K562 (cell line): ENCODE results near the gene GABARAPL2. TPM values are rescaled to one million over a fixed set of nuclear protein-coding genes. Genes with fewer than 3 reads are reported as not detected.
A peak's percentile ranks its signal among the peaks of the same experiment; 100 is the strongest.

Experiments
- ATF4 ChIP-seq: fragments of 450-650 bp; formaldehyde crosslinking; IDR thresholded peaks from 2 replicates; pipeline ENCODE4 v1.4.0; 2022; ENCODE audit warnings: mild to moderate bottlenecking, moderate library complexity
- CBX5 ChIP-seq: IDR thresholded peaks from 2 replicates; pipeline ENCODE4 v1.6.1; 2014; ENCODE audit warnings: low read depth, borderline replicate concordance
- CHD2 ChIP-seq: IDR thresholded peaks from 2 replicates; pipeline ENCODE4 v1.6.1; 2011; ENCODE audit warnings: low read depth, low read length
- CREB1 ChIP-seq, 2 experiments: sonication (generic) in 1 of 2; formaldehyde crosslinking in 1 of 2; IDR thresholded peaks; 2 replicates each; pipeline versions ENCODE4 v1.6.1 to v1.8.0; 2012 to 2022; ENCODE audit warnings: inconsistent platforms in 1 of 2, mild to moderate bottlenecking in 1 of 2, missing genetic modification reagents in 1 of 2, moderate library complexity in 1 of 2
- CXXC5 ChIP-seq: fragments of 250-450 bp; sonication (Bioruptor Pico); IDR thresholded peaks from 2 replicates; pipeline ENCODE4 v1.8.0; 2022; ENCODE audit warnings: inconsistent platforms, mild to moderate bottlenecking, moderate library complexity
- GABPB1 ChIP-seq: sonication (generic); formaldehyde crosslinking; IDR thresholded peaks from 2 replicates; pipeline ENCODE4 v1.8.0; 2022; ENCODE audit warnings: mild to moderate bottlenecking, missing genetic modification reagents
- HCFC1 ChIP-seq: IDR thresholded peaks from 2 replicates; pipeline ENCODE4 v1.6.1; 2012; ENCODE audit warnings: low read depth, low read length, improper control_type of control experiment
- KDM2B ChIP-seq: fragments of 250-450 bp; sonication (Bioruptor Pico); IDR thresholded peaks from 2 replicates; pipeline ENCODE4 v1.8.0; 2021; ENCODE audit warnings: mild to moderate bottlenecking, moderate library complexity
- MAFK ChIP-seq: IDR thresholded peaks from 2 replicates; pipeline ENCODE4 v1.6.1; 2011; ENCODE audit warnings: low read length, improper control_type of control experiment
- NFXL1 ChIP-seq: fragments of 450-650 bp; formaldehyde crosslinking; IDR thresholded peaks from 2 replicates; pipeline ENCODE4 v1.4.0; 2021; ENCODE audit warnings: mild to moderate bottlenecking
- NRF1 ChIP-seq, 2 experiments: fragments of 450-650 bp; IDR thresholded peaks in 1 of 2; conservative IDR thresholded peaks in 1 of 2; 2 replicates each; pipeline ENCODE4 v1.6.1; 2014; ENCODE audit warnings: mild to moderate bottlenecking in 2 of 2
- PHF8 ChIP-seq: fragments of 200-600 bp; sonication (generic); IDR thresholded peaks from 2 replicates; pipeline ENCODE4 v1.6.1; 2012; ENCODE audit warnings: mixed run types, mild to moderate bottlenecking, inconsistent platforms, low read length, moderate library complexity, borderline replicate concordance
- POU5F1 ChIP-seq: fragments of 150-350 bp; IDR thresholded peaks from 2 replicates; pipeline ENCODE4 v1.6.1; 2014; ENCODE audit warnings: borderline replicate concordance, low read length, low read depth, mild to moderate bottlenecking; ENCODE audit not compliant: partially characterized antibody
- RBFOX2 ChIP-seq: fragments of 200-400 bp; formaldehyde crosslinking; IDR thresholded peaks from 2 replicates; pipeline ENCODE4 v1.6.1; 2017; ENCODE audit warnings: low read depth, mild to moderate bottlenecking, low read length, moderate library complexity
- RBM25 ChIP-seq: fragments of 200-400 bp; formaldehyde crosslinking; IDR thresholded peaks from 2 replicates; pipeline ENCODE4 v1.6.1; 2018; ENCODE audit warnings: low read length, low read depth, moderate library complexity; ENCODE audit not compliant: severe bottlenecking
- RNF2 ChIP-seq: sonication (generic); IDR thresholded peaks from 2 replicates; pipeline ENCODE4 v1.6.1; 2016
- SP1 ChIP-seq: sonication (generic); formaldehyde crosslinking; IDR thresholded peaks from 2 replicates; pipeline ENCODE4 v1.8.1; 2022; ENCODE audit warnings: mild to moderate bottlenecking, missing genetic modification reagents
- SUPT5H ChIP-seq: fragments of 450-650 bp; IDR thresholded peaks from 2 replicates; pipeline ENCODE4 v1.6.1; 2016
- TFAP4 ChIP-seq: sonication (generic); formaldehyde crosslinking; IDR thresholded peaks from 2 replicates; pipeline ENCODE4 v1.8.0; 2022; ENCODE audit warnings: missing genetic modification reagents, mild to moderate bottlenecking, moderate library complexity, borderline replicate concordance
- ZBTB11 ChIP-seq, 3 experiments: fragments of 200-800 bp in 1 of 3; fragments of 250-450 bp in 1 of 3; fragments of 450-650 bp in 1 of 3; sonication (Bioruptor Pico) in 1 of 3; sonication (Bioruptor generic) in 1 of 3; formaldehyde crosslinking in 1 of 3; IDR thresholded peaks; 2 replicates each; pipeline versions ENCODE4 v1.6.1 to v1.8.0; 2016 to 2022; ENCODE audit warnings: mild to moderate bottlenecking in 2 of 3, missing genetic modification characterization in 2 of 3, missing compliant biosample characterization in 1 of 3, moderate library complexity in 1 of 3
- ZBTB12 ChIP-seq: fragments of 250-450 bp; sonication (Bioruptor Pico); IDR thresholded peaks from 2 replicates; pipeline ENCODE4 v1.4.0; 2020
- polyA plus RNA-seq, 8 experiments: library from polyadenylated mRNA; depleted of rRNA in 4 of 8; stranded (reverse) in 5 of 8; unstranded in 3 of 8; fragments of >200 nt; fragmentation: Nextera tagmentation in 2 of 8; fragmentation: Illumina TruSeq in 1 of 8; extraction: Ambion mirVana in 2 of 8; extraction: Trizol in 1 of 8; gene quantifications; 2 replicates each; pipeline versions ENCODE4 v1.2.1 to v1.2.3, GENCODE V29; 2011 to 2014; ENCODE audit warnings: inconsistent platforms in 1 of 8, missing spikeins in 1 of 8
- total RNA-seq, 7 experiments: library from RNA; depleted of rRNA in 6 of 7; stranded (reverse); fragments of >200 nt in 6 of 7; fragmentation: Illumina TruSeq in 2 of 7; extraction: Trizol in 2 of 7; gene quantifications; 2 replicates each; pipeline versions ENCODE4 v1.2.1 to v1.2.3, GENCODE V29; 2011 to 2021; ENCODE audit warnings: low replicate concordance in 1 of 7

GABARAPL2 gene
- total and polyA plus RNA-seq, 9 of the 15 experiments (the other 6 are each of a cell fraction or from before 2014, with no cell fraction given), result 42.1 to 288 (median 91.8) TPM

GRCh38 chr16:75622761-75623605 is 56.8 kb downstream of the GABARAPL2 start, which contains the start of gene ADAT1 (continued):
- TF ChIP-seq PHF8 (peak; percentile 91), CREB1 (IDR thresholded peaks at IDR 0.05) (peak; percentile 93), CREB1 (CRISPR knock-in tag; IDR thresholded peaks at IDR 0.05) (peak; percentile 96), HCFC1 (peak; percentile 98), RNF2 (peak; percentile 35; the same call in 1 of the 2 replicates), RBM25 (peak; percentile 41), SUPT5H (peak; percentile 87), TFAP4 (CRISPR knock-in tag) (peak; percentile 77), NRF1 (conservative IDR thresholded peaks at IDR 0.05 in 1 of 2, IDR thresholded peaks at IDR 0.05 in 1 of 2) (peak; percentile 67 to 69), CBX5 (no peak), NFXL1 (CRISPR knock-in tag) (no peak), ZBTB11 (CRISPR knock-in tag; IDR thresholded peaks at IDR 0.05) (peak in 1 of 3 experiments; percentile 91; a peak in 3 of 6 replicates), ZBTB12 (CRISPR knock-in tag) (peak; percentile 91), CHD2 (peak; percentile 98), SP1 (CRISPR knock-in tag) (0 out of 2 replicates have a peak, but pooled peaks have one; percentile 30), POU5F1 (peak; percentile 50), CXXC5 (peak; percentile 96), KDM2B (CRISPR knock-in tag) (no peak), GABPB1 (CRISPR knock-in tag) (peak; percentile 97), MAFK (no peak; the same call in 1 of the 2 replicates), ATF4 (CRISPR knock-in tag) (0 out of 2 replicates have a peak, but pooled peaks have one; percentile 7), RBFOX2 (peak; percentile 95)
- TF ChIP-seq, all 486 proteins: peak for 117
